Colonic mucosa (tissue), 4 donors: ENCODE data around the gene MT1G. TPM values are rescaled to one million over a fixed set of nuclear protein-coding genes. Genes with fewer than 3 reads are reported as not detected.

Experiments
- DNase-seq: peaks from one replicate; pipeline ENCODE4 v3.0.0-alpha.2; 2020
- H3K27ac ChIP-seq: fragments of 200-600 bp; one replicate; pipeline ENCODE4 v1.8.0; 2021
- H3K27me3 ChIP-seq: fragments of 200-600 bp; one replicate; pipeline ENCODE4 v1.8.0; 2021
- H3K36me3 ChIP-seq: fragments of 200-600 bp; one replicate; pipeline ENCODE4 v1.8.0; 2021
- H3K4me1 ChIP-seq: fragments of 200-600 bp; one replicate; pipeline ENCODE4 v1.8.0; 2021; ENCODE audit warnings: mild to moderate bottlenecking
- H3K4me3 ChIP-seq: fragments of 200-600 bp; one replicate; pipeline ENCODE4 v1.8.0; 2021
- H3K9ac ChIP-seq, 2 donors: one replicate each; pipeline ENCODE4 v1.7.0; 2013; ENCODE audit warnings: control low read depth in 2 of 2, low read depth in 2 of 2, low read length in 2 of 2
- H3K9me3 ChIP-seq: fragments of 200-600 bp; one replicate; pipeline ENCODE4 v1.8.0; 2021
- intact Hi-C: fragments of 100-400 bp; cut with DNase I; formaldehyde crosslinking; loops from one replicate; pipeline ENCODE4 v1.14.1; 2022
- total RNA-seq, 2 donors: library from RNA; stranded (reverse); fragmentation: NEBNext Ultra II Directional in 1 of 2; extraction: Animal tissue kit (Norgen Biotek cat#: 25700) in 1 of 2; gene quantifications; one replicate each; pipeline ENCODE4 v1.2.1, GENCODE V29; 2021
- TF ChIP-seq, protein P1 (sequence below): fragments of 200-600 bp; IDR thresholded peaks from one replicate; pipeline ENCODE4 v1.8.0; 2022; ENCODE audit warnings: antibody characterized with exemption, mild to moderate bottlenecking
- donor health status: healthy.
- donor health status: DM: no; HTN: no; CAD: no.
- donor health status: DM: no; HTN: no; CAD: no.

The MT1G gene
- total RNA-seq, 2 donors from 2014 or later: 243 to 995 TPM

GRCh38 chr16:56645311-56645710, 22.6 kb downstream of the MT1G start:
- Histone ChIP-seq H3K27me3 (no peaks in the 10 kb centered on the region), H3K4me3 (no peak overlapping the region), H3K9me3 (no peaks in the 10 kb centered on the region), H3K27ac (no peak overlapping the region), H3K4me1 (no peaks in the 10 kb centered on the region), H3K36me3 (no peaks in the 10 kb centered on the region), H3K9ac (no peak overlapping the region)
- TF ChIP-seq, protein P1, sequence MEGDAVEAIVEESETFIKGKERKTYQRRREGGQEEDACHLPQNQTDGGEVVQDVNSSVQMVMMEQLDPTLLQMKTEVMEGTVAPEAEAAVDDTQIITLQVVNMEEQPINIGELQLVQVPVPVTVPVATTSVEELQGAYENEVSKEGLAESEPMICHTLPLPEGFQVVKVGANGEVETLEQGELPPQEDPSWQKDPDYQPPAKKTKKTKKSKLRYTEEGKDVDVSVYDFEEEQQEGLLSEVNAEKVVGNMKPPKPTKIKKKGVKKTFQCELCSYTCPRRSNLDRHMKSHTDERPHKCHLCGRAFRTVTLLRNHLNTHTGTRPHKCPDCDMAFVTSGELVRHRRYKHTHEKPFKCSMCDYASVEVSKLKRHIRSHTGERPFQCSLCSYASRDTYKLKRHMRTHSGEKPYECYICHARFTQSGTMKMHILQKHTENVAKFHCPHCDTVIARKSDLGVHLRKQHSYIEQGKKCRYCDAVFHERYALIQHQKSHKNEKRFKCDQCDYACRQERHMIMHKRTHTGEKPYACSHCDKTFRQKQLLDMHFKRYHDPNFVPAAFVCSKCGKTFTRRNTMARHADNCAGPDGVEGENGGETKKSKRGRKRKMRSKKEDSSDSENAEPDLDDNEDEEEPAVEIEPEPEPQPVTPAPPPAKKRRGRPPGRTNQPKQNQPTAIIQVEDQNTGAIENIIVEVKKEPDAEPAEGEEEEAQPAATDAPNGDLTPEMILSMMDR: no peak
- intact Hi-C loops: no loop called here
- DNase-seq: no peak

GRCh38 chr16:56643833-56644232, 24.0 kb downstream of the MT1G start:
- TF ChIP-seq, protein P1: no peak
- Histone ChIP-seq H3K4me1 (no peaks in the 10 kb centered on the region), H3K27me3 (no peaks in the 10 kb centered on the region), H3K9me3 (no peaks in the 10 kb centered on the region), H3K9ac (peak overlapping the region in 1 of 2 donors; percentile 44), H3K36me3 (no peaks in the 10 kb centered on the region), H3K4me3 (peak overlapping the region; percentile 19), H3K27ac (no peak overlapping the region)
- no peak for DNase-seq
- intact Hi-C loops: no loop called here

DNA sequence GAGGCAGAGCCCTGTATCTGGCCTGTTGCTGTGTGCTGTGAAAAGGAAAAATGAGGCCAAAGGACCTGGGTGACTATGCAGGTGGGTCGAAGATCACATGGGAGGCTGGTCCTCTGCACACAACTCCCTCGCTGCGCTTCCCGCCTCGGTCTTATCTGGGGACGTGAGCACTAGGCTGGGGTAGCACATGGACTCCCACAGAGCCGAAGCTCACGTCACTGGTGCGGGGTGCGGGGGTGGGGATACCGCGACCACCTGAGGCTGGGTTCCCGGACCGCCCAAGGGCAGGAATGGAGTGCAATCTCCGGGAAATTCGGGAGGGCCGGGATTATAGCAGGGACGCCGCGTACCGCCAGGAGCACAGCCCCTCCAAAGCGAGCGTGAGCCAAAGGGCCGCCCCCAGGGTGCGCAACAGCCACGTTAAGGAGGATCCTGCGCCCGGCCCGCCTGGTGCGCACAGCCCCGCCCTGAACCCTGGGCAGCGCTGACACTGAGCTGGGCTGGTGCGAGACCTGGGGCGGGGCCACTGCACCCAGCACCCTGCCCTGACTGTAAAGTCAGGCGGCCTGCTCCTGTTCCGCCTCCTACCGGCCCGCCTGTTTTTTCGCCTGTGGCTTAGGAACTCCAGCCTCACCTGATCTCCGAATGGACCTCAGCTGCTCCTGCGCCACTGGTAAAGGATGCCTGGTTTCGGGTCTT, 24.6 kb downstream of the MT1G start:
- H3K9ac ChIP-seq: peak overlapping the region; percentile 44 to 48
- H3K4me1 ChIP-seq: no peaks in the 10 kb centered on the region
- peak overlapping the region; percentile 19 for H3K4me3 ChIP-seq
- DNase-seq: peak; percentile 90
- H3K27me3 ChIP-seq: no peaks in the 10 kb centered on the region
- no peaks in the 10 kb centered on the region for H3K9me3 ChIP-seq
- H3K36me3 ChIP-seq: no peaks in the 10 kb centered on the region
- no peak overlapping the region for H3K27ac ChIP-seq
- intact Hi-C loops: no loop called here
- TF ChIP-seq, protein P1: no peak

DNA sequence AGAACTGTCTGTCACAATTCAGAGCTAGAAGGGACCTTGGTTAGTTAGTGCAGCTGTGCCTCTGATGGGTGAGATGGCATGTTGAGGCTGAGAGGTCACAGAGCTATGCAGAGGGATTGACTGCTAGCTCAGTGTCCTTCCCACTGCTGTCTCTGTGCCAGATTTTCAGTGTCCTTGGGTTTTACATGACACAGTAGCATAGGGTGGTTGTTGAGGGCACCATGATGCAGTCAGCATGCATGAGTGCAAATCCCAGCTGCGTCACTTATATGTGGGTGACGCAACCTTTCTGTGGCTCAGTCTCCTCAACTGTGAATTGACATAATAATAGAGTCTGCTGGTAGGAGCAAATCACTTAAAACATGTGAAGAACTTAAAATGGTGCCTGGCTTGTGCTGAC, 26.7 kb downstream of the MT1G start:
- Histone ChIP-seq H3K36me3 (no peaks in the 10 kb centered on the region), H3K9me3 (no peaks in the 10 kb centered on the region), H3K27ac (no peak overlapping the region), H3K4me1 (no peaks in the 10 kb centered on the region), H3K4me3 (no peak overlapping the region), H3K9ac (no peak overlapping the region), H3K27me3 (peaks cover 5% of the 10 kb centered on the region)
- DNase-seq: no peak
- intact Hi-C loops: no loop called here
- TF ChIP-seq, protein P1: no peak

- Histone ChIP-seq H3K27me3 (peaks cover 7% of the 10 kb centered on the region), H3K36me3 (no peaks in the 10 kb centered on the region), H3K9me3 (no peaks in the 10 kb centered on the region), H3K4me1 (no peaks in the 10 kb centered on the region), H3K9ac (no peak overlapping the region), H3K27ac (no peak overlapping the region), H3K4me3 (no peak overlapping the region)
- no peak for DNase-seq
- intact Hi-C loops: no loop called here
- TF ChIP-seq, protein P1: no peak
Observed at GRCh38 chr16:56640076-56640475, 27.8 kb downstream of the MT1G start.
